ACHN (cell line): ENCODE measurements around the gene ADGRB3.
"Not testable (repeated sequence)": the region's sequence is repeated elsewhere in the genome, so short reads cannot be mapped to it uniquely, and the experiment has no call there.

Experiments
- DNase-seq: peaks from one replicate; pipeline ENCODE4 v3.0.0-alpha.2; 2015
- in situ Hi-C: cut with HindIII; loops from 2 replicates; pipeline ENCODE4 v1.10.0; 2017; ENCODE audit warnings: low sequenced_read_pairs, low pct_ligation_motif_present, low pct_unique_long_range_greater_than_20kb

ADGRB3 gene

GRCh38 chr6:69216127-69216526 is 581.0 kb downstream of the ADGRB3 start:
- in situ Hi-C loops = no loop called here
- DNase-seq = no peak

GRCh38 chr6:69217343-69217742 is 582.3 kb downstream of the ADGRB3 start:
- in situ Hi-C loops = no loop called here
- no peak for DNase-seq

GRCh38 chr6:69220375-69220774 is 585.3 kb downstream of the ADGRB3 start:
- no peak for DNase-seq
- in situ Hi-C loops = no loop called here

GRCh38 chr6:69232008-69232407 is 596.9 kb downstream of the ADGRB3 start:
- in situ Hi-C loops = no loop called here
- no peak for DNase-seq

GRCh38 chr6:69232496-69232895 is 597.4 kb downstream of the ADGRB3 start:
- in situ Hi-C loops = no loop called here

GRCh38 chr6:69232911-69233448 is 597.9 kb downstream of the ADGRB3 start:
- in situ Hi-C loops = no loop called here
- peak; percentile 76 for DNase-seq

More at GRCh38 chr6:69232496-69232895, 597.4 kb downstream of the ADGRB3 start:
- no peak for DNase-seq

GRCh38 chr6:69238067-69238466 is 603.0 kb downstream of the ADGRB3 start:
- in situ Hi-C loops = no loop called here
- no peak for DNase-seq

- in situ Hi-C loops = no loop called here
Measured at GRCh38 chr6:69246983-69247382, 611.9 kb downstream of the ADGRB3 start.

GRCh38 chr6:69261010-69261409 is 625.9 kb downstream of the ADGRB3 start:
- in situ Hi-C loops = no loop called here
- DNase-seq = no peak

More at GRCh38 chr6:69246983-69247382, 611.9 kb downstream of the ADGRB3 start:
- DNase-seq = no peak

- in situ Hi-C loops = no loop called here
- DNase-seq = no peak
Measured at GRCh38 chr6:69263297-69263696, 628.2 kb downstream of the ADGRB3 start.

GRCh38 chr6:69265090-69265489 is 630.0 kb downstream of the ADGRB3 start:
- in situ Hi-C loops = no loop called here
- no peak for DNase-seq

- no peak for DNase-seq
- in situ Hi-C loops = no loop called here
Measured at GRCh38 chr6:69265706-69266105, 630.6 kb downstream of the ADGRB3 start.

GRCh38 chr6:69276204-69276603 is 641.1 kb downstream of the ADGRB3 start:
- in situ Hi-C loops = no loop called here
- no peak for DNase-seq

GRCh38 chr6:69279805-69280204 is 644.7 kb downstream of the ADGRB3 start:
- in situ Hi-C loops = no loop called here
- DNase-seq = no peak

- in situ Hi-C loops = no loop called here
- DNase-seq = no peak
Measured at GRCh38 chr6:69280858-69281257, 645.8 kb downstream of the ADGRB3 start.

- in situ Hi-C loops = no loop called here
- no peak for DNase-seq
Measured at GRCh38 chr6:69284176-69284730, 649.2 kb downstream of the ADGRB3 start.

- in situ Hi-C loops = no loop called here
- DNase-seq = no peak
Measured at GRCh38 chr6:69285054-69285453, 650.0 kb downstream of the ADGRB3 start.

GRCh38 chr6:69286331-69286730 is 651.2 kb downstream of the ADGRB3 start:
- in situ Hi-C loops = no loop called here
- no peak for DNase-seq

GRCh38 chr6:69288198-69288597 is 653.1 kb downstream of the ADGRB3 start:
- in situ Hi-C loops, DNase-seq: not testable (repeated sequence)

- DNase-seq = no peak
- in situ Hi-C loops = no loop called here
Measured at GRCh38 chr6:69289689-69290495, 654.8 kb downstream of the ADGRB3 start.
